NCI-H510A (cell line): ENCODE data around the gene MYBPHL.
A peak's percentile ranks its signal among the peaks of the same experiment; 100 is the strongest.

Source experiments
- DNase-seq: peaks from one replicate; lab custom pipeline; 2025; lab: John Stamatoyannopoulos, UW

Gene MYBPHL

DNA sequence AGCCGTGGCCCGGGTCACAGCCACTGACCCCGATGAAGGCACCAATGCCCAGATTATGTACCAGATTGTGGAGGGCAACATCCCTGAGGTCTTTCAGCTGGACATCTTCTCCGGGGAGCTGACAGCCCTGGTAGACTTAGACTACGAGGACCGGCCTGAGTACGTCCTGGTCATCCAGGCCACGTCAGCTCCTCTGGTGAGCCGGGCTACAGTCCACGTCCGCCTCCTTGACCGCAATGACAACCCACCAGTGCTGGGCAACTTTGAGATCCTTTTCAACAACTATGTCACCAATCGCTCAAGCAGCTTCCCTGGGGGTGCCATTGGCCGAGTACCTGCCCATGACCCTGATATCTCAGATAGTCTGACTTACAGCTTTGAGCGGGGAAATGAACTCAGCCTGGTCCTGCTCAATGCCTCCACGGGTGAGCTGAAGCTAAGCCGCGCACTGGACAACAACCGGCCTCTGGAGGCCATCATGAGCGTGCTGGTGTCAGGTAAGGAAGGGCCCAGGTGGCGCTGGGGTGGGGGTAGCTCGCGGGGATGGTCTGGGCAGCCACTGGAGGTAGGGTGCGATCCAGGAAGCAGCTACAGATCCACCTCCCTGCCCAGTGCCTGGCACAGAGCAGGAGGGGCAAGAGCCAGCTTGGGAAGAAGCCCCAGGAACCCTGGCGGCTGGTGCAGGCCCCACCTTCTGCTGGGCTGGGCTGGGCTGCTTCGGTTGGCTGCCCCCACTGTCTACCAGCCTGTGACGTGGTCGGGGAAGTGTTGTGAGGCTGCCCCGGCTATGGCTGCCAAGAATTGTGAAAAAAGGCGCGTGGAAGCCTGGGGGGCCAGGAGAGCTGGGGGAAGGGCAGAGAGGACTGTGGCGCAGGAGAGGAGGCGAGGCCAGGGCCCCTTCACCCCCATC is 53.7 kb downstream of the MYBPHL start:
- peak; percentile 42 for DNase-seq

DNA sequence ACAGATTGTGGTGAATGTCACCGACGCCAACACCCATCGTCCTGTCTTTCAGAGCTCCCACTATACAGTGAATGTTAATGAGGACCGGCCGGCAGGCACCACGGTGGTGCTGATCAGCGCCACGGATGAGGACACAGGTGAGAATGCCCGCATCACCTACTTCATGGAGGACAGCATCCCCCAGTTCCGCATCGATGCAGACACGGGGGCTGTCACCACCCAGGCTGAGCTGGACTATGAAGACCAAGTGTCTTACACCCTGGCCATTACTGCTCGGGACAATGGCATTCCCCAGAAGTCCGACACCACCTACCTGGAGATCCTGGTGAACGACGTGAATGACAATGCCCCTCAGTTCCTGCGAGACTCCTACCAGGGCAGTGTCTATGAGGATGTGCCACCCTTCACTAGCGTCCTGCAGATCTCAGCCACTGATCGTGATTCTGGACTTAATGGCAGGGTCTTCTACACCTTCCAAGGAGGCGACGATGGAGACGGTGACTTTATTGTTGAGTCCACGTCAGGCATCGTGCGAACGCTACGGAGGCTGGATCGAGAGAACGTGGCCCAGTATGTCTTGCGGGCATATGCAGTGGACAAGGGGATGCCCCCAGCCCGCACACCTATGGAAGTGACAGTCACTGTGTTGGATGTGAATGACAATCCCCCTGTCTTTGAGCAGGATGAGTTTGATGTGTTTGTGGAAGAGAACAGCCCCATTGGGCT is 54.5 kb downstream of the MYBPHL start:
- no peak for DNase-seq

DNA sequence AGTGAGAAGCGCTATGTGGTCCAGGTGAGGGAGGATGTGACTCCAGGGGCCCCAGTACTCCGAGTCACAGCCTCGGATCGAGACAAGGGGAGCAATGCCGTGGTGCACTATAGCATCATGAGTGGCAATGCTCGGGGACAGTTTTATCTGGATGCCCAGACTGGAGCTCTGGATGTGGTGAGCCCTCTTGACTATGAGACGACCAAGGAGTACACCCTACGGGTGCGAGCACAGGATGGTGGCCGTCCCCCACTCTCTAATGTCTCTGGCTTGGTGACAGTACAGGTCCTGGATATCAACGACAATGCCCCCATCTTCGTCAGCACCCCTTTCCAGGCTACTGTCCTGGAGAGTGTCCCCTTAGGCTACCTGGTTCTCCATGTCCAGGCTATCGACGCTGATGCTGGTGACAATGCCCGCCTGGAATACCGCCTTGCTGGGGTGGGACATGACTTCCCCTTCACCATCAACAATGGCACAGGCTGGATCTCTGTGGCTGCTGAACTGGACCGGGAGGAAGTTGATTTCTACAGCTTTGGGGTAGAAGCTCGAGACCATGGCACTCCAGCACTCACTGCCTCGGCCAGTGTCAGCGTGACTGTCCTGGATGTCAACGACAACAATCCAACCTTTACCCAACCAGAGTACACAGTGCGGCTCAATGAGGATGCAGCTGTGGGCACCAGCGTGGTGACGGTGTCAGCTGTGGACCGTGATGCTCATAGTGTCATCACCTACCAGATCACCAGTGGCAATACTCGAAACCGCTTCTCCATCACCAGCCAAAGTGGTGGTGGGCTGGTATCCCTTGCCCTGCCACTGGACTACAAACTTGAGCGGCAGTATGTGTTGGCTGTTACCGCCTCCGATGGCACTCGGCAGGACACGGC is 55.3 kb downstream of the MYBPHL start:
- no peak for DNase-seq

DNA sequence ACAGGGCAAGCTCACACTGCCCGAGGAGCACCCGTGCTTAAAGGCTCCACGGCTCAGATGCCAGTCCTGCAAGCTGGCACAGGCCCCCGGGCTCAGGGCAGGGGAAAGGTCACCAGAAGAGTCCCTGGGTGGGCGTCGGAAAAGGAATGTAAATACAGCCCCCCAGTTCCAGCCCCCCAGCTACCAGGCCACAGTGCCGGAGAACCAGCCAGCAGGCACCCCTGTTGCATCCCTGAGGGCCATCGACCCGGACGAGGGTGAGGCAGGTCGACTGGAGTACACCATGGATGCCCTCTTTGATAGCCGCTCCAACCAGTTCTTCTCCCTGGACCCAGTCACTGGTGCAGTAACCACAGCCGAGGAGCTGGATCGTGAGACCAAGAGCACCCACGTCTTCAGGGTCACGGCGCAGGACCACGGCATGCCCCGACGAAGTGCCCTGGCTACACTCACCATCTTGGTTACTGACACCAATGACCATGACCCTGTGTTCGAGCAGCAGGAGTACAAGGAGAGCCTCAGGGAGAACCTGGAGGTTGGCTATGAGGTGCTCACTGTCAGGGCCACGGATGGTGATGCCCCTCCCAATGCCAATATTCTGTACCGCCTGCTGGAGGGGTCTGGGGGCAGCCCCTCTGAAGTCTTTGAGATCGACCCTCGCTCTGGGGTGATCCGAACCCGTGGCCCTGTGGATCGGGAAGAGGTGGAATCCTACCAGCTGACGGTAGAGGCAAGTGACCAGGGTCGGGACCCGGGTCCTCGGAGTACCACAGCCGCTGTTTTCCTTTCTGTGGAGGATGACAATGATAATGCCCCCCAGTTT is 56.1 kb downstream of the MYBPHL start:
- no peak for DNase-seq

DNA sequence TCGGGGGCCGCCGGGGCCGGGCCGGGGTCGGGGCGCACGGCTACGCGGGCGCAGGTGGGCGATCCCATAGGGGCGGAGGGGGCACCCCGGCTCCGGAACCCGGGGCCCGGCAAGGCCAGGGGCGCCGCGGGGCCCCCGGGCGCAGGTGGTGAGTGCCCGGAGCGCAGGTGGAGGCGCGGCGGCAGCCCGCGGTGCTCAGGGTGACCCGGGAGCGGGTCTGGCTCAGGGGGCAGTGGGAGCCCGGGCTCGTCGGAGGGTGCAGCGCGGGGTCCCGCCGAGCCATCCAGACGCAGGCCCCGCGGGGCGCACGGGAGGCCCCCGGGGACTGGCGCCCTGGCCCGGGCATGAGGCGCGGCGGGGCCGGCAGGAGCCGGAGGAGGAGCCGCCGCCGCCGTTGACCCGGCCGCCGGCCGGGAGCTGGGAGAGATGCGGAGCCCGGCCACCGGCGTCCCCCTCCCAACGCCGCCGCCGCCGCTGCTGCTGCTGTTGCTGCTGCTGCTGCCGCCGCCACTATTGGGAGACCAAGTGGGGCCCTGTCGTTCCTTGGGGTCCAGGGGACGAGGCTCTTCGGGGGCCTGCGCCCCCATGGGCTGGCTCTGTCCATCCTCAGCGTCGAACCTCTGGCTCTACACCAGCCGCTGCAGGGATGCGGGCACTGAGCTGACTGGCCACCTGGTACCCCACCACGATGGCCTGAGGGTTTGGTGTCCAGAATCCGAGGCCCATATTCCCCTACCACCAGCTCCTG is 57.0 kb downstream of the MYBPHL start:
- no peak for DNase-seq

DNA sequence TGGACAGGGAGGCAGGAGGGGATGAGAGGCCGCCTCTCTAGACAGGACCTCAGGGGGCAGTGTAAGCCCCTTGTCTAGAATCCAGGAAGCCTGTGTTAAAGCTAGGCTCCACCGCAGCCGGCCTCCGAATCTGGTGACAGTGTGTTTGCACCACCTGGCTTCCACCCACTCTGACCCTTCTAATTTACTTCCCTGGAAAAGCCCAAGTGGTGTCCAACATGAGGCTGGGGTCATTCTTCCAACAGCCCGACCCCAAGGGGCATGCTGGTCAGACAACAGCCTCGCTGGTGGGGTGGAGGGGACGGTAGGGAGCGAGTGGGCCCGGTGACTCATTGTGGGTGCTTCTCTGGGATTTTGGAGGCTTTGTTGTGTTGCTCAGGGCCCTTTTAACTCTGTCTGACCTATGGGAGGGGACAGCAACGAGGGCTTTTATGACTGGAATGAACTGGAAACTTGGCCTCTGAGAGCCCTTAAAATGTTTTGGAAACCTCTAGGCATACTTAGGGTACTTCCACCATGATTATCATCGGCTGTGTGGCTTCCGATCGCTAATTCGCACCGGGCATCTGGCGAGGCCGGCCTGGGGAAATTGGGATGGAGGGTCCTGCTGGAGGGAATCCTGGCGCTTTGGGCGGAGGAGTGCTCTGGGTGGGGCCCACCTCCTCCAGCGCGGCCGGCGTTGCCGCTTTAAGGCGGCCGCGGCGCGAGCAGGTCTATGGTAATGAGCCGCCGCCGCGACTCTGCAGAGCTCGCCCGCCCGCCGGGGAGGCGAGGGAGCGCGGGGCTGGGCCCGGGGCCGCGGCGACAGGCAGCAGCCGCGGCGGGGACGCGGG is 57.8 kb downstream of the MYBPHL start, which contains the start of gene CELSR2:
Gene CELSR2 (plus strand): TSS at position 743 of the 833 bp plus-strand sequence. CDS start 541 bp downstream, outside the sequence.
- DNase-seq, result peak; percentile 69

DNA sequence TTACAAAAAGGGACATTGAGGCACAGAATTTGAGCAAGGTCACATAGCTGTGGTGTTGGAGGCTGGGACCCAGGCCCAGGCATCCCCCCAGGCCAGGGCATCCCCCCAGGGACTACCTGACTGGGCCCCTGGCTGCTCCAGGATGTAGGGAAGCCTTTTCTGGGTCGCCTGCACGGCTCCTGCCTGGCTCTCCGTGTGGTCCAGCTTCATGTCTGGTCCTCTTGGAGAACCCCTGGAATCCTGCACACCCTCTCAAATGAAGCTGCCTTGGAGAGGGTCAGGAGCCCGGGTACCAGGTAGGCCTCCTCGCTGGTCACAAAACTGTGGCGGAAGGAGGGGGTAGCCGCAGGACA is 58.4 kb downstream of the MYBPHL start:
- DNase-seq, result no peak

DNA sequence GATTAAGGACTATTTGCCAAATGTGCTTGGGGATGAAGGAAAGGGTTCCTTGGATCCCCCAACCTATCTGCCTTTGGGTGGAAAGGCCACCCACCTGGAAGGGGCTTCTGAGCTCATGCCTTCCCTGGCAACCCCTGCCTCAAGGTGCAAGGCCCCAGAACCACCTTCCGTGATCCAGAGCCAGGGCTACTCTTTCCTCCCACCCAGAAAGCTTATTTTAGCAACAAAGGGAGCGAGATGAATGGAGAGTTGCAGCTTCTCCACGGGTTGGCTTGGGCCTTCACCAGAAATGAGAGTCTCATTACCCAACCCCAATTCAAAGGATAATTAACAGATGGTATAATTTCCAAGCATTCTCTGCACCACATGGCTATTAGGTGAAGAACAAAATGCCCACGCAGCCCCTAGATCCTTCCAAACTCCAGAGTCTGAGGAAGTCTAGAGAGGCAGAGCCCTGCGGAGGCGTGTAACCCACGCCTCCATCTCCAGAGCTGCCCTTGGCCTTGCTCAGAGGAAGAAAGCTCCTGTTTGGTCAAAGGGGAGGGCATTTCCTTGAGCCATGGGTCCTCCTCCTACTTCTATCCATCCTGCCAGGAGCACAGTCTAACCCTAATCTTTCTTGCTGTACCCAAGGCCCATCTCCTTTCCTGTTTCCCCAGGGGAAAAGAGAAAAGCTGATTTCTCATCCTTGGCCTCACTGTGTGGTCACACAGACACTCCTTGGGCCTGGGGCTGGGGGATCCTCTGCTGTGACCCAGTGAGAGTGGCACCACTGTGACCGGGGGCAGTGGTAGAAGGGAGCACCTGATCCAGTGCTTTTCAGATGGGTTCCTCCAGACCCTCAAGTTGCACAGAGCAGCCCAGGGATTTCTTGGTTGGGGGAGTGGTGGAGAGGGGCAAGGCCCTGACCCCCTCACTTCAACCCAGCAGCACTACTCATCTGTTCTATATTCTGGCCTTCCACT is 59.1 kb downstream of the MYBPHL start:
- no peak for DNase-seq

DNA sequence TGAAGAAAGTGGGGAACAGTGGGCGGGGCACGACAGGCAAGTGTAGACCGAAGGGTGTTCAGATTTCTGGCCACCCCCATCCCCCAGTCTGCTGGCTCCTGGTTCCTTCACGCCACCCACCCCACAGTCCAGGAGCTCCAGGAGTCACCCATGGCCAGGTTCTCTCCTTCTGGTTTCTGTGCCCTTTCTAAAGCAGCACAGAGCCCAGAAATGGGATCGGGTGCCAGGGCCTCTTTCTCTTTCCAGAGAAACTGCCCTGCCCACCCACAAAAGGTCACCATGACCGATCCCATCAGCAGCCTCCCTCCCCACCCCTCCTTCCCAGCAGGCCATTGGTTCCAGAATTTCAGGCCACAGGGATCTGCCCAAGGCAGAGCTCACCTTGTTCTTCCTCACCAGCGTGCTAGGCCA is 60.7 kb downstream of the MYBPHL start:
- no peak for DNase-seq

DNA sequence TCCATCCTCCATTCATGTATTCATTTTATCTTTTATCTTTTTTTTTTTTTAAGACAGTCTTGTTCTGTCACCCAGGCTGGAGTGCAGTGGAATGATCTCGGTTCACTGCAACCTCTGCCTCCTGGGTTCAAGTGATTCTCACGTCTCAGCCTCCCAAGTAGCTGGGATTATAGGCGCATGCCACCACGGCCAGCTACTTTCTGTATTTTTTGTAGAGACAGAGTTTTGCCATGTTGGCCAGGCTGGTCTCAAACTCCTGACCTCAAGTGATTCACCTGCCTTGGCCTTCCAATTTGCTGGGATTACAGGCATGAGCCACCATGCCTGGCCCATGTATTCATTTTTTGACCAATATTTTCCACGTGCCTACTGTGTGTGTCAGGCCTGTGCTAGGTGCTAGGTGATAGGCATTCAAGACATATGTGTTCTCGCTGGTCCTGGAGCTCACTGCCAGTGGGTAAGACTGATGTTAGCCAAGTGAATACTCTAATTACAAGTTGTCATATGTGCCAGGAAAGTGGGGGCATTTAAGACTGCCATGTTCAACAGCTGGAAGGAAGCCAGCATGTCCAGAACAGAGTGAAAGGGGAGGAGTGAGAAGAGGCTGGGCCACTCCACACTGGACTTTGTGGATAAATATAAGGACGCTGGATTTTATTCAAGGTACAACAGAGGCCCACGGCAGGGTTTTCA is 62.8 kb downstream of the MYBPHL start:
- DNase-seq, result no peak

DNA sequence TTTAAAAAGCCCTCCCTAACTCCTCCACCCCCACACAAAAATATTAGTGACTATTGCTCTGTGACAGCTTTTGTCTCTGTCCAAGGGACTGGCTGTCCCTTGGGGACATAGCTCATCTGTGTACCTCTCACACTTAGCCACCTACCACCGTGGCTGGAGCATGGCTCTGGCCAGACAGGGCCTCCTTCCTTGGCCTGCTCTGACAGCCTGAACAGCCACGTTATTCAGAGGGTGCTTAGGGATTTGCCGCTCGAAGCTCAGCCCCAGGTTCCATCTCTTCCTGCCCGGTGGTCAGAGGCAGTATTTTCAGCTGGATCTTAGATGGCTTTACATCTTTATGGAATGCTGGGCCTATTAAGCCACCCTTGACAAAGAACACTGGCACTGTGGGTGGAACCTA is 63.6 kb downstream of the MYBPHL start:
- no peak for DNase-seq

DNA sequence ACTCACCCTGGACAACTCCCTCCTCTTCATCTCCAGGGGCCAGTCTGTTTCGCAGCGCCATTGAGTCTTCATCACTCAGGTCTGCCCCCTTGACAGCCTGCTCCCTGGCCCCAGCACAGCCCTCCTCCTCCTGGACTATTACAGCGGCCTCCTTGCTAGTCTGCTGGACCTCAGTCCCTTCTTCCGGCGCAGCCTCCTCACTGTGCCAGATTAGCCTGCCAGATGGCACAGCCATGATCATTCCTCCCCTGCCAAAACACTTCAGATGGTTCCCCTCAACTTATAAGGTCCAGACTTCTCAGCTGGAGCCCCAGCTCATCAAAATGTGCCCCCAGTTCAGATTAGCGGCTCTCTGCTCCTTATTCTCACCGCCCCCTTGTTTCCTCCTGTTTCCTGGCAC is 64.4 kb downstream of the MYBPHL start:
- no peak for DNase-seq
